Left ventricle myocardium inferior (tissue), 1 donor: ENCODE results near the gene MAP6D1. TPM values are rescaled to one million over a fixed set of nuclear protein-coding genes. Genes with fewer than 3 reads are reported as not detected.

Source experiments
- DNase-seq: peaks from one replicate; pipeline ENCODE4 v3.0.0-alpha.2; 2020
- H3K27ac ChIP-seq: fragments of 200-600 bp; replicated peaks from 2 replicates; pipeline ENCODE4 v1.8.0; 2021
- H3K27me3 ChIP-seq: fragments of 200-600 bp; 2 replicates; pipeline ENCODE4 v1.8.0; 2021; ENCODE audit warnings: low read depth
- H3K36me3 ChIP-seq: fragments of 200-600 bp; 2 replicates; pipeline ENCODE4 v1.8.0; 2021
- H3K4me1 ChIP-seq: fragments of 200-600 bp; 2 replicates; pipeline ENCODE4 v1.8.0; 2021
- H3K4me3 ChIP-seq: fragments of 200-600 bp; 2 replicates; pipeline ENCODE4 v1.8.0; 2021; ENCODE audit warnings: mild to moderate bottlenecking, moderate library complexity
- H3K9me3 ChIP-seq: fragments of 200-600 bp; replicated peaks from 2 replicates; pipeline ENCODE4 v1.8.0; 2021
- intact Hi-C: fragments of 100-400 bp; cut with micrococcal nuclease; formaldehyde crosslinking; loops from one replicate; pipeline ENCODE4 v1.11.0; 2022
- total RNA-seq: library from RNA; stranded (reverse); fragmentation: NEBNext Ultra II Directional; extraction: Animal tissue kit (Norgen Biotek cat#: 25700); gene quantifications from one replicate; pipeline ENCODE4 v1.2.1, GENCODE V29; 2021
- TF ChIP-seq, protein P1 (sequence below): fragments of 200-600 bp; IDR thresholded peaks from 2 replicates; pipeline ENCODE4 v1.8.0; 2021; ENCODE audit warnings: antibody characterized with exemption, mild to moderate bottlenecking, borderline replicate concordance
- donor health status: DM: no; HTN: yes; CAD: no; lungs with severe emphysema.

MAP6D1 gene
- total RNA-seq, 1 donor from 2014 or later: 2.4 TPM

DNA sequence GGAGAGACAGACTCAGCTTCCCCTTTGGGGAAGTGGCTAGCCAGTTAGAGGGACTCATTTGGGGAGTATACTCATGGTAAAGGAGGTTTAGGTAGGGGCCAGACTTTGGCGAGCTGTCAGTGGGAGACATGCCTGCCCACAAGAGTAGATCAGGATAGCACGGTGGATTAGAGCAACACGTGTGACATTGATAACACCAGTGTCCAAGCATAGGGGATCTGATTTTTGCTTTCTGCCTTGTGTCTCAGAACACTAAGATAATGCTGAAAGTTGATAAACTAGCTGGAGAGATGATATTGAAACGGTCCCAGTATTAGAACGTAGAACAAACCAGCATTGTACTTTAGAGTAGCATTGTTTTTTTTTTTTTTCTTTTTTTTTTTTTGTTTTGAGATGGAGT, 25.9 kb downstream of the MAP6D1 start:
- no peak for DNase-seq

DNA sequence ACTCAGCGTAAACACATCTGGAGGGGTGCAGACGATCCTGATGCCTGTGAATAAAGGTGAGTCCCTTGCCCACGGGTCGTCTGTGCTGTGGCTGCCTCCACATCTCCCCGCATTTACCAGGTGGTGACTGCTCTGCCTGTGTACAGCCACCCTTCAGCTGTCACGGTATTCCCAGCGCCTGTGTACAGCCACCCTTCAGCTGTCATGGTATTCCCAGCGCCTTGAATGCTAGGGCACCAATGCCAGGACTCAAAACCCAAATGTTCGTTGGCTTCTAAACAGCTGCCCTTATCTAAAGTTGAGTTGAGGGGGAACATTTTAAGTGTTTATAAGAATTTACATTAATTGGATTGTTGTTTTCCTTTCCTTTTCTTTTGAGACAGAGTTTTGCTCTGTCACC, 27.4 kb downstream of the MAP6D1 start:
- Histone ChIP-seq H3K4me3 (no peak overlapping the region), H3K27ac (no peak overlapping the region), H3K36me3 (peaks cover 67% of the 10 kb centered on the region), H3K27me3 (no peaks in the 10 kb centered on the region), H3K9me3 (no peaks in the 10 kb centered on the region), H3K4me1 (peaks cover 25% of the 10 kb centered on the region)
- TF ChIP-seq, protein P1, sequence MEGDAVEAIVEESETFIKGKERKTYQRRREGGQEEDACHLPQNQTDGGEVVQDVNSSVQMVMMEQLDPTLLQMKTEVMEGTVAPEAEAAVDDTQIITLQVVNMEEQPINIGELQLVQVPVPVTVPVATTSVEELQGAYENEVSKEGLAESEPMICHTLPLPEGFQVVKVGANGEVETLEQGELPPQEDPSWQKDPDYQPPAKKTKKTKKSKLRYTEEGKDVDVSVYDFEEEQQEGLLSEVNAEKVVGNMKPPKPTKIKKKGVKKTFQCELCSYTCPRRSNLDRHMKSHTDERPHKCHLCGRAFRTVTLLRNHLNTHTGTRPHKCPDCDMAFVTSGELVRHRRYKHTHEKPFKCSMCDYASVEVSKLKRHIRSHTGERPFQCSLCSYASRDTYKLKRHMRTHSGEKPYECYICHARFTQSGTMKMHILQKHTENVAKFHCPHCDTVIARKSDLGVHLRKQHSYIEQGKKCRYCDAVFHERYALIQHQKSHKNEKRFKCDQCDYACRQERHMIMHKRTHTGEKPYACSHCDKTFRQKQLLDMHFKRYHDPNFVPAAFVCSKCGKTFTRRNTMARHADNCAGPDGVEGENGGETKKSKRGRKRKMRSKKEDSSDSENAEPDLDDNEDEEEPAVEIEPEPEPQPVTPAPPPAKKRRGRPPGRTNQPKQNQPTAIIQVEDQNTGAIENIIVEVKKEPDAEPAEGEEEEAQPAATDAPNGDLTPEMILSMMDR: no peak
- intact Hi-C loops: no loop called here
- DNase-seq: no peak

More for the DNA sequence above, 25.9 kb downstream of the MAP6D1 start:
- Histone ChIP-seq H3K9me3 (no peaks in the 10 kb centered on the region), H3K4me1 (peaks cover 25% of the 10 kb centered on the region), H3K36me3 (peaks cover 68% of the 10 kb centered on the region), H3K27ac (no peak overlapping the region), H3K27me3 (no peaks in the 10 kb centered on the region), H3K4me3 (no peak overlapping the region)
- intact Hi-C loops: no loop called here
- TF ChIP-seq, protein P1: no peak

DNA sequence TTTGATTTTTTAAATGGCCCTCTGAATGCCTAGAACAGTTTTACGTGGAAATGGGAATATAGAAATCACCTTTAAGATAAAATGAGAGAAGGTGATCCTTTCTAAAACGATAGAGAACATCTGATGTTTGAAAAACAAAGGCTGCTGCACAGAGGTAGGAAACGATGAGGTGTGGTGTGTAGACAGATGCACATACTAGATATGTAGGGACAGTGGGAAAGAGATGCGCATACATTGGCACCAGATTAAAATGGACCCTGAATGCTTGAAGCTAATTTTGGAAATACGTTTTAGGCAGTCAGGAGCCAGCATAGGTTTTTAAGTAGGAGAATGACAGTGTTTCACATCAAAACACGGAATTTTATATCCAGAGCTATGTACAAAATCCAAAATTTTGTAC, 29.0 kb downstream of the MAP6D1 start:
- TF ChIP-seq, protein P1: no peak
- intact Hi-C loops: no loop called here
- Histone ChIP-seq H3K4me3 (no peak overlapping the region), H3K9me3 (no peaks in the 10 kb centered on the region), H3K27me3 (no peaks in the 10 kb centered on the region), H3K36me3 (peaks cover 67% of the 10 kb centered on the region), H3K4me1 (peaks cover 22% of the 10 kb centered on the region), H3K27ac (no peak overlapping the region)
- no peak for DNase-seq

DNA sequence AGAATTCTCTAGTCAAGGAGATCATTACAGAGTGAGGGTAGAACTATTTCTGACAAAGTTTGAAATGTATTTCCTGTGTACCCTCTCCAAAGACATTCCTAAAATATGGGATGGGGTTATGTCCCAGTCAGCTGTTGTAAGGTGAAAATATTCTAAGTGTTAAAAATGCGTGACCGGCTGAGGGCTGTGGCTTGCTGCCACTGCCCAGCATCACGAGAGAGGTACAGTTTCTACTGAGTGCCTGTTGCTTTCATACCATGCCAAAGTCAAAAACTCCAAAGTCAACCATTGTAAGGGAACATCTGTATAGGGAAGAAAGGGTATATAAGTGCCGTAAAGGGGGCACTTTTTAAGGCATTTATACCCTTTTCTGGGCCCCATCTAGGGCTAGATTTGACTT, 30.9 kb downstream of the MAP6D1 start:
- H3K4me1 ChIP-seq: peaks cover 10% of the 10 kb centered on the region
- DNase-seq: no peak
- H3K27ac ChIP-seq: peak overlapping the region; percentile 65
- H3K36me3 ChIP-seq: peaks cover 65% of the 10 kb centered on the region
- H3K27me3 ChIP-seq: no peaks in the 10 kb centered on the region
- H3K4me3 ChIP-seq: no peak overlapping the region
- TF ChIP-seq, protein P1: no peak
- H3K9me3 ChIP-seq: no peaks in the 10 kb centered on the region
- intact Hi-C loops: no loop called here

DNA sequence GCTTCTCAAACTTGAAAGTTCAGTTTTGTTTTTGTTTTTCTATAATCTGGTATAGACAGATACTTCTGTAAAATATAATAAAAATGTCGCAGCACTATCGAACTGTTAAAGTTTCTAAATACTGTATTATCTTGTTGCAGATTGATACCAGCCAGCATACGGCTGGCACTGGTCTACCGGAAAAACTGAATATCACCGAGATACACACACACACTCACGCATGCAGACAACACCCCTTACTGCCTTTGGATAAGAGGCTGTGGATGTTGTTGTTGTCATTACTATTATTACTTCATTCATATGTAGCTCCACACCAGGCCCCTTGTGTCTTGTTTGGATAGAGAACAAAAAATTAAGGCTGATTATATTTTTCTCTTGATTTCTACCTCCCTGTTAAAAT, 32.4 kb downstream of the MAP6D1 start:
- H3K27me3 ChIP-seq: no peaks in the 10 kb centered on the region
- H3K9me3 ChIP-seq: no peaks in the 10 kb centered on the region
- TF ChIP-seq, protein P1: no peak
- intact Hi-C loops: no loop called here
- no peak overlapping the region for H3K27ac ChIP-seq
- H3K4me1 ChIP-seq: peaks cover 10% of the 10 kb centered on the region
- DNase-seq: no peak
- H3K36me3 ChIP-seq: peaks cover 55% of the 10 kb centered on the region
- no peak overlapping the region for H3K4me3 ChIP-seq

DNA sequence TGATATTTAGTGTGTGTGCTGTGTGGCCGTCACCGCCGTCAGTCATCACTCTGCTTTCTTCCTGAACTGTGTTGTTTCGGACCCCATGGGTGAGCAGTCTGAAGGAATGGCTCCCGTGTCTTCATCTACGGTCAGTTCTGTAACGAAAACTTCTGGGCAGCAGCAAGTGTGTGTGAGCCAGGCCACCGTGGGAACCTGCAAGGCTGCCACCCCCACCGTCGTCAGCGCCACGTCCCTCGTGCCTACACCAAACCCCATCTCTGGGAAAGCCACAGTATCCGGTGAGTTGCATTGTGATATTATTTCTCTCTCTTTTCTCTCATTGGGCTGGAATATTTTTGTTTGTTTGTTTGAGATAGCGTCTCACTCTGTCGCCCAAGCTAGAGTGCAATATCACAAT, 34.7 kb downstream of the MAP6D1 start:
- Histone ChIP-seq H3K27me3 (no peaks in the 10 kb centered on the region), H3K36me3 (peaks cover 70% of the 10 kb centered on the region), H3K9me3 (no peaks in the 10 kb centered on the region), H3K27ac (no peak overlapping the region), H3K4me3 (no peak overlapping the region), H3K4me1 (peaks cover 8% of the 10 kb centered on the region)
- no peak for DNase-seq
- TF ChIP-seq, protein P1: no peak
- intact Hi-C loops: no loop called here
